ENCODE data around the gene SLC7A4. TPM values are rescaled to one million over a fixed set of nuclear protein-coding genes. Genes with fewer than 3 reads are reported as not detected.
A peak's percentile ranks its signal among the peaks of the same experiment; 100 is the strongest.

The SLC7A4 gene
- total RNA-seq, 3 donors from 2014 or later = 1.6 to 2.4 (median 2.0) TPM

DNA sequence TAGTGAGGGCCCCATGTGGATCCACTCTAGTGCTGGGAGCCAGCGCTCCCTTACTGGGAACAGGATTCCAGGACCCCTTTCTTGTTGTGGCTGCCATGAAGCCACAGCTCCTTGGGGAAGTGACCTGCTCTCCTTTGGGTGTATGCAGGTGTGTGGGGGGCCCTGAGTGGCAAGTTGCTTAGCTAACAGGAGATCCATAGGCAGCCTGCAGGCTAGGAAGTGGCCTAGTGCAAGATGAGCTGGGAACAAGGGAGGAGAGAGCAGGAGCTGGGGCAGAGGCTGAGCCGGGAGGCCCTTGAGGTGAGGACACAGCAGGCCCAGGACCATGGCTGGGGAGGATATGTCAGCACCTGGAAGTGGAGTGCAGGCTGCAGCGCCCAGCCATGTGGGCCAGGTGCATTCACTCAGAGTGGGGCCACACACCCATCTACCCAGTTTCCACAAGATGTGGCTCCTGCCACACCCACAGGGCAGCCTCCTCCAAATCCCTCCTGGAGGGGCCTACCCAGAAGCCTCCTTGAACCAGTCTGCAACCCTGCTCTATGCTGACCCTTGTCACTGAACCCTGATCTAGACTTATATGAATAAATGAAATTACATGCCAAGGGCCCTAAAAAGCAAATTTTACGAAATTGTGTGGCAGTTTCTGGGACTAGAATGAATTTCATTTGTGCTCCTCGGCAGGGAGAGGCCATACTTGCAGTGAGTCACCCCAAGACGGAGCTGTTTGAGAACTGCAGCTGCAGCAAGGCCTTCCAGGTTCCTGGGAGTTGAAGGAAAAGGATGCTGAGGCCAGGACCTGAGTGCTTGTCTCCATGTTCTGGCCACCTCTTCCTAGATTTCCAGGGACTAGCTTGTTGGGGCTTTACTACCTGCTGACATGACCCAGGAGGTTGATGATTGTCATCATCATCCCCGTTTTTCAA lies 33.7 kb downstream of the SLC7A4 start:
- Histone ChIP-seq H3K4me3 (no peak overlapping the region), H3K27ac (no peak overlapping the region), H3K4me1 (peaks cover 4 to 18% of the 10 kb centered on the region in 2 donors), H3K36me3 (no peaks in the 10 kb centered on the region), H3K27me3 (no peaks in the 10 kb centered on the region), H3K9me3 (no peaks in the 10 kb centered on the region)
- TF ChIP-seq, protein P1, sequence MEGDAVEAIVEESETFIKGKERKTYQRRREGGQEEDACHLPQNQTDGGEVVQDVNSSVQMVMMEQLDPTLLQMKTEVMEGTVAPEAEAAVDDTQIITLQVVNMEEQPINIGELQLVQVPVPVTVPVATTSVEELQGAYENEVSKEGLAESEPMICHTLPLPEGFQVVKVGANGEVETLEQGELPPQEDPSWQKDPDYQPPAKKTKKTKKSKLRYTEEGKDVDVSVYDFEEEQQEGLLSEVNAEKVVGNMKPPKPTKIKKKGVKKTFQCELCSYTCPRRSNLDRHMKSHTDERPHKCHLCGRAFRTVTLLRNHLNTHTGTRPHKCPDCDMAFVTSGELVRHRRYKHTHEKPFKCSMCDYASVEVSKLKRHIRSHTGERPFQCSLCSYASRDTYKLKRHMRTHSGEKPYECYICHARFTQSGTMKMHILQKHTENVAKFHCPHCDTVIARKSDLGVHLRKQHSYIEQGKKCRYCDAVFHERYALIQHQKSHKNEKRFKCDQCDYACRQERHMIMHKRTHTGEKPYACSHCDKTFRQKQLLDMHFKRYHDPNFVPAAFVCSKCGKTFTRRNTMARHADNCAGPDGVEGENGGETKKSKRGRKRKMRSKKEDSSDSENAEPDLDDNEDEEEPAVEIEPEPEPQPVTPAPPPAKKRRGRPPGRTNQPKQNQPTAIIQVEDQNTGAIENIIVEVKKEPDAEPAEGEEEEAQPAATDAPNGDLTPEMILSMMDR (IDR thresholded peaks at IDR 0.05) = no peak
- TF ChIP-seq POLR2A (IDR thresholded peaks at IDR 0.05) (no peak), POLR2AphosphoS5 (IDR thresholded peaks at IDR 0.05) (no peak)
- intact Hi-C loops (cut with DNase I; ENCODE audit: low total_unique reads) = no loop called here
- no peak for DNase-seq (ENCODE audit: low spot score in 2 of 2)

DNA sequence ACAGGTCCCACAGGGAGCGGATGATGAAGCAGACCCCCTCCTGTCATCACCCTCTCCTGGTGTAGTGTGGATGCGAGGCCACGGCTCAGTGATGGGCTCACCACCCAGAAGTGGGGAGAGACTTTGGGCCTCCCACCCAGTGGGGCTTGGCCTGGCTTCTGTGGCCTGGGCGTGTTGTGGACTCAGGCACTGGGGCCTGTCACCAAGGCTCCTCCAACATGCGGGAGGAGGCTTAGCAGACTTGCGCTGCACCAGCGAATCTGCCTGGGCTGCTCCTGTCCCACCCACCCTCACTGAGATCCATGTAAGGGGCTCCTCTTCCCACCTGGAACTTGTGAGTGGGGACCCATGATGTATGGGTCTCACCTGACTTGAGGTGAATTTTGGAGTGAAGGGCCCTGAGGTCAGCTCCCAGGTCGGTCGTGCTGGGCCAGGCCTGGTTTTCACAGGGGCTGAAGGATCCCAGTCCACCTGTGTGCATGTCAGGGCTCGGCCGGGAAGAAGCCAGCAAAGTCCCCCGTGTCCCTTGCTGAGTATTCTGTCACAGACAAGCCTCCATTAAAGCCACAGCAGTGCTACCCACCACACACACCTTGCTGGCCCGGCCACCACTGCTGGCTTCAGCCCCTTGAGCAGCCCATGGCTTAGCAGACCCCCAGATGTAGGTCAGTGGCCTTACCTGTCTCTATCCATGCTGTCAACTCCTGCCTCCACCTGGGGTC lies 34.7 kb downstream of the SLC7A4 start:
- Histone ChIP-seq H3K4me1 (peaks cover 4 to 14% of the 10 kb centered on the region in 2 donors), H3K27me3 (no peaks in the 10 kb centered on the region), H3K9me3 (no peaks in the 10 kb centered on the region), H3K4me3 (no peak overlapping the region), H3K36me3 (no peaks in the 10 kb centered on the region), H3K27ac (peak overlapping the region in 1 of 2 donors; percentile 12)
- TF ChIP-seq POLR2A (IDR thresholded peaks at IDR 0.05) = no peak
- TF ChIP-seq, protein P1 (IDR thresholded peaks at IDR 0.05) = no peak
- no peak for TF ChIP-seq POLR2AphosphoS5 (IDR thresholded peaks at IDR 0.05)
- intact Hi-C loops (cut with DNase I; ENCODE audit: low total_unique reads) = no loop called here
- no peak for DNase-seq (ENCODE audit: low spot score in 2 of 2)

DNA sequence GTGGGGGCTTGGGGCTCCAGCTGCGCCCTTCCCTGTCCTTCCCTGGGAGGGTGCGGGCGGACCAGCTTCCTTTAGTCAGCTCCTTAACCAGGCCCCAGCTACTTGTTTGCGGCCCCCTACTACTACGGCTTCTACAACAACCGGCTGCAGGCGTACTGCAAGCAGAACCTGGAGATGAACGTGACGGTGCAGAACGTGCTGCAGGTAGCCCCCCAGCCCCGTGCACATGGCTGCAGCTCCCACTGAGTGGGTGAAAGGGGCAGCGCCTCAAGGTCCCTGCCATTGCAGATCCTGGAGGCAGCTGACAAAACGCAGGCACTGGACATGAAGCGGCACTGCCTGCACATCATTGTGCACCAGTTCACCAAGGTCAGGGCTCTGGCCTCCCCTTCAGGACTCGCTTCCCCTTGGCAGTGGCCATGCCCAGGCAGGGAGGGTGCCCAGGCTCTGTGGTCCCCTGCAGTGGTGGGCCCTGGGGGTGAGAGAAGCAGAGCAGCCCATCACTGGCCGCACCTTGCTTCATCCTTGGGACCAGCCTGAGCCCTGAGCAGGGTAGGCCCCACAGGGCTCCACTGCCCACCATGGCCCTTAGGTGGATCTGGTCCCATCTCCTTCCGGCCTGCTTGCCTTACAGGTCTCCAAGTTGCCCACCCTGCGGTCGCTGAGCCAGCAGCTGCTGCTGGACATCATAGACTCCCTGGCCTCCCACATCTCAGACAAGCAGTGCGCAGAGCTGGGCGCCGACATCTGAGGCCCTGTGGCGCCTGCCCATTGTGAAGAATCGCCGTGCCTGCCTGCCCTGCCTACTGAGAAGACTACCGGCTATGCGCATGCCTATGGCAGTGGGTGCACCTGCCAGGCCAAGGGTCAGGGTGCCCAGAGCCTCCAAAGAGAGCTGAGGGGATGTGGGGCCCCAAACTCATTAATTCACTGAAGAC lies 35.5 kb downstream of the SLC7A4 start:
- no peaks in the 10 kb centered on the region for H3K9me3 ChIP-seq
- no peaks in the 10 kb centered on the region for H3K36me3 ChIP-seq
- TF ChIP-seq POLR2AphosphoS5 (IDR thresholded peaks at IDR 0.05) (no peak), POLR2A (IDR thresholded peaks at IDR 0.05) (no peak)
- TF ChIP-seq, protein P1 (IDR thresholded peaks at IDR 0.05) = no peak
- no peak overlapping the region for H3K4me3 ChIP-seq
- no peak for DNase-seq (ENCODE audit: low spot score in 2 of 2)
- intact Hi-C loops (cut with DNase I; ENCODE audit: low total_unique reads) = no loop called here
- peaks cover 4 to 14% of the 10 kb centered on the region in 2 donors for H3K4me1 ChIP-seq
- H3K27ac ChIP-seq = peak overlapping the region in 1 of 2 donors; percentile 12
- H3K27me3 ChIP-seq = no peaks in the 10 kb centered on the region

DNA sequence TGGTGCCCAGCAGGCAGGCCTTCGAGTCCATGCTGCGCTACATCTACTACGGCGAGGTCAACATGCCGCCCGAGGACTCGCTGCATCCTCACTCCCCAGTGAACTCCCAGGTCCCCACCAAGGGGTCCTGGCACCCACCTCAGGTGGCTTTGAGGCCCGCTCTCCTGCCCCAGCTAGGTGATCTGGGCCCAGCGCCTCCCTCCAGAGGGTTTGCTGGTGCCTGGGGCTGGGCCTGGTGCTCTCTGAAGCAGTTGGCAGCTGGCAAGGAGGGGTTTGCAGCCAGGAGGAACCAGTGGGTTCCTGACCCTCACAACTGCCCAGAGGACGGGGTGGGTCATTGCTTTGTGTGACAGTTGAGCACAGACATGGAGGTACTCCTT lies 36.3 kb downstream of the SLC7A4 start:
- Histone ChIP-seq H3K4me3 (no peak overlapping the region), H3K36me3 (no peaks in the 10 kb centered on the region), H3K9me3 (no peaks in the 10 kb centered on the region), H3K27me3 (no peaks in the 10 kb centered on the region), H3K27ac (no peak overlapping the region), H3K4me1 (peaks cover 4 to 14% of the 10 kb centered on the region in 2 donors)
- no peak for TF ChIP-seq POLR2A (IDR thresholded peaks at IDR 0.05)
- intact Hi-C loops (cut with DNase I; ENCODE audit: low total_unique reads) = no loop called here
- no peak for DNase-seq (ENCODE audit: low spot score in 2 of 2)

DNA sequence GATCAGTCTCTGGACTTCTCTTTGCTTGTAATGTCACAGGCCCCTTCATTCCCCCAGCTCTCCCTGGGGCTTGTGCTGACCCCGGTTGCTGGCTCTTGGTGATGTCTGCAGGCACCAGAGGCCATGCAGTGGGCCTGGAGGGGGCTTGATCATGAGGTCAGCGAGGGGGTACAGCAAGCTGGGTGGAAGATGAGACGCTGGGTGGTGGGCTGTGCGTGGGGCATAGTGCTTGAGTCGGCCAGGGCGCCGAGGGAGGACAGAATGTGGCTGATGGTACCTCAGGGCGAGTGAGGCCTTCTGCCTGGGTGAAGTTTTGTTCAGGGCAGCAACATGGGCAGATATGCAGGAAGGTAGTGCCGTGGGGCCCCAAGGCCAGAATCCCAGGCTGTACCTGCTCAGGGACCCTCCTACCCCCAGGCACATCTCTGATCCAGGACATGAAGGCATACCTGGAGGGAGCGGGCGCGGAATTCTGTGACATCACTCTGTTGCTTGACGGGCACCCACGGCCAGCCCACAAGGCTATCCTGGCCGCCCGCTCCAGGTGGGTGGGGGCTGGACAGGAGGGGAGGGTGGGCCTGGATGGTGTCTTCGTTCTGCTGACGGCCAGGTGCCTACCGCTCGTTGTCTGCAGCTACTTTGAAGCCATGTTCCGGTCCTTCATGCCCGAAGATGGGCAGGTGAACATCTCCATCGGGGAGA lies 36.9 kb downstream of the SLC7A4 start:
- no peak for DNase-seq (ENCODE audit: low spot score in 2 of 2)
- H3K9me3 ChIP-seq = no peaks in the 10 kb centered on the region
- H3K27me3 ChIP-seq = no peaks in the 10 kb centered on the region
- no peak overlapping the region for H3K4me3 ChIP-seq
- H3K36me3 ChIP-seq = no peaks in the 10 kb centered on the region
- TF ChIP-seq, protein P1 (IDR thresholded peaks at IDR 0.05) = no peak
- TF ChIP-seq POLR2A (IDR thresholded peaks at IDR 0.05) (no peak), POLR2AphosphoS5 (IDR thresholded peaks at IDR 0.05) (no peak)
- H3K27ac ChIP-seq = no peak overlapping the region
- H3K4me1 ChIP-seq = peaks cover 4 to 10% of the 10 kb centered on the region in 2 donors
- intact Hi-C loops (cut with DNase I; ENCODE audit: low total_unique reads) = no loop called here
